Naive B cell (primary cell): Measurements from ENCODE around the gene SYNGAP1. TPM values are rescaled to one million over a fixed set of nuclear protein-coding genes. Genes with fewer than 3 reads are reported as not detected.
A peak's percentile ranks its signal among the peaks of the same experiment; 100 is the strongest.
"Not testable (repeated sequence)": the region's sequence is repeated elsewhere in the genome, so short reads cannot be mapped to it uniquely, and the experiment has no call there.

ENCODE experiments used
- ATAC-seq, 2 donors: fragments of 150-1000 bp; cut with Tn5 transposase; 2 replicates each; pipeline ENCODE4 v1.10.0; 2021; ENCODE audit warnings: low read depth in 2 of 2, mild to moderate bottlenecking in 2 of 2, moderate library complexity in 2 of 2
- DNase-seq: peaks from one replicate; pipeline ENCODE4 v3.0.0; 2022
- H3K27ac Mint-ChIP-seq, 6 donors: one replicate each; pipeline ENCODE4 v1.8.0; 2020 to 2022; ENCODE audit warnings: mild to moderate bottlenecking in 6 of 6, mixed read lengths in 6 of 6, moderate library complexity in 5 of 6, inconsistent platforms in 2 of 6
- H3K27me3 Mint-ChIP-seq, 3 donors: one replicate each; pipeline ENCODE4 v1.8.0; 2021 to 2022; ENCODE audit warnings: mixed read lengths in 3 of 3, mild to moderate bottlenecking in 1 of 3
- H3K36me3 Mint-ChIP-seq, 2 donors: one replicate each; pipeline ENCODE4 v1.8.0; 2020 to 2022; ENCODE audit warnings: mixed read lengths in 2 of 2, inconsistent platforms in 1 of 2, mild to moderate bottlenecking in 1 of 2
- H3K4me1 Mint-ChIP-seq, 3 donors: one replicate each; pipeline ENCODE4 v1.8.0; 2020 to 2022; ENCODE audit warnings: mixed read lengths in 3 of 3, inconsistent platforms in 1 of 3, mild to moderate bottlenecking in 1 of 3, moderate library complexity in 1 of 3
- H3K4me3 Mint-ChIP-seq, 8 donors: one replicate each; pipeline ENCODE4 v1.8.0; 2020 to 2022; ENCODE audit warnings: mild to moderate bottlenecking in 8 of 8, mixed read lengths in 8 of 8, moderate library complexity in 8 of 8, inconsistent platforms in 2 of 8
- H3K9me3 Mint-ChIP-seq, 7 donors: one replicate each; pipeline ENCODE4 v1.8.0; 2020 to 2022; ENCODE audit warnings: mixed read lengths in 7 of 7, mild to moderate bottlenecking in 5 of 7, inconsistent platforms in 2 of 7, moderate library complexity in 1 of 7
- polyA plus RNA-seq, 6 donors: library from polyadenylated mRNA; unstranded; fragments of 300-500 nt; fragmentation: Illumina TruSeq; gene quantifications; one replicate each; pipeline ENCODE4 v1.2.3, GENCODE V29; 2021; ENCODE audit warnings: low read depth in 6 of 6

Gene SYNGAP1
- polyA plus RNA-seq, 6 donors from 2014 or later = 0.25 to 1.9 (median 0.48) TPM; not detected in 1

DNA sequence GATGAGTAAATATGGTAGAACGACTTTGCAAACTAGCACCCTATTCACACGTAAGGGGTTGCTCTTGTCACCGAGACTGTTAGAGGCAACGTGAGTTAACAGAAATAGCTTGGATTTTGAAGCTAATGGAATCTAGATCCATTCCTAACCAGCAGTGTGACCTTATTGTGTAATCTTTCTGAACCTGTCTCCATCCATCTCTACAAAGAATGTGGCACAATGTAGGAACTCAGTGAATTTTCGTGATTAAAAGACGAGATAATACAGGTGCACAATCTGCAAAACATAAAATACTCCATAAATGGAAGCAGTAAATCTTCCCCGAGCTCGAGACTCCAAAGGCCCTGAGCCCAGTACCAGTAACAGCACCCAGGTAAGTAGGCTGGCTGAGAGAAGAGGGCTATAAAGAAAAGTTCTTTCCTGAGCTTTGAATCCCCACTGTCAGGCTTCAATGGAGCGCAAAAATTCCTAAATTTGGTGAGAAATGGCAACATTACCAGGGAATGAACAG is 29.0 kb upstream of the SYNGAP1 start:
- H3K9me3 Mint-ChIP-seq = no peaks in the 10 kb centered on the region
- no peak for ATAC-seq
- H3K4me3 Mint-ChIP-seq = peak overlapping the region; percentile 76 to 93 (median 86)
- H3K27me3 Mint-ChIP-seq = no peaks in the 10 kb centered on the region
- H3K36me3 Mint-ChIP-seq = no peaks in the 10 kb centered on the region
- H3K27ac Mint-ChIP-seq = peak overlapping the region; percentile 91 to 98 (median 98)
- no peak for DNase-seq
- peaks cover 17 to 24% (median 22%) of the 10 kb centered on the region in 3 donors for H3K4me1 Mint-ChIP-seq

- DNase-seq (peak; percentile 99), ATAC-seq (peak; percentile 87 to 94)
- peak within 1 kb of the TSS; percentile 76 to 93 (median 86) for H3K4me3 Mint-ChIP-seq
- H3K27me3 Mint-ChIP-seq = no peaks in the 10 kb centered on the region
- H3K27ac Mint-ChIP-seq = peak within 1 kb of the TSS; percentile 91 to 98 (median 98)
- peaks cover 17 to 24% (median 22%) of the 10 kb centered on the region in 3 donors for H3K4me1 Mint-ChIP-seq
- no peaks in the 10 kb centered on the region for H3K9me3 Mint-ChIP-seq
- H3K36me3 Mint-ChIP-seq = no peaks in the 10 kb centered on the region
Observed at GRCh38 chr6:33391278-33391921, 28.5 kb upstream of the SYNGAP1 start, which contains the start of gene KIFC1. Gene KIFC1 (plus strand): TSS chr6:33391823. CDS start chr6:33391986, 163 bp downstream.

- Mint-ChIP-seq H3K36me3 (no peaks in the 10 kb centered on the region), H3K27ac (peak overlapping the region; percentile 45 to 98 (median 92)), H3K9me3 (no peaks in the 10 kb centered on the region), H3K4me1 (peaks cover 17 to 24% (median 22%) of the 10 kb centered on the region in 3 donors), H3K27me3 (no peaks in the 10 kb centered on the region), H3K4me3 (peak overlapping the region; percentile 76 to 93 (median 86))
- DNase-seq = no peak
- ATAC-seq = no peak
Observed at GRCh38 chr6:33391922-33392594, 27.8 kb upstream of the SYNGAP1 start.

- no peak for ATAC-seq
- Mint-ChIP-seq H3K4me1 (peaks cover 17 to 24% (median 22%) of the 10 kb centered on the region in 3 donors), H3K27ac (peak overlapping the region in 5 of 6 donors; percentile 45 to 98 (median 58)), H3K36me3 (no peaks in the 10 kb centered on the region), H3K9me3 (no peaks in the 10 kb centered on the region), H3K27me3 (no peaks in the 10 kb centered on the region), H3K4me3 (peak overlapping the region; percentile 62 to 93 (median 84))
- DNase-seq = no peak
Observed at GRCh38 chr6:33392595-33392948, 27.3 kb upstream of the SYNGAP1 start.

GRCh38 chr6:33392979-33393378 is 26.9 kb upstream of the SYNGAP1 start:
- Mint-ChIP-seq H3K27ac (peak overlapping the region in 4 of 6 donors; percentile 58 to 98 (median 86)), H3K4me1 (peaks cover 17 to 24% (median 22%) of the 10 kb centered on the region in 3 donors), H3K4me3 (peak overlapping the region in 1 of 8 donors; percentile 93), H3K27me3 (no peaks in the 10 kb centered on the region), H3K9me3 (no peaks in the 10 kb centered on the region), H3K36me3 (no peaks in the 10 kb centered on the region)
- DNase-seq = no peak
- no peak for ATAC-seq

- H3K27me3 Mint-ChIP-seq = no peaks in the 10 kb centered on the region
- peak overlapping the region in 1 of 6 donors; percentile 34 for H3K27ac Mint-ChIP-seq
- ATAC-seq (no peak), DNase-seq (no peak)
- H3K4me3 Mint-ChIP-seq = no peak overlapping the region
- H3K36me3 Mint-ChIP-seq = no peaks in the 10 kb centered on the region
- no peaks in the 10 kb centered on the region for H3K9me3 Mint-ChIP-seq
- peaks cover under 1 to 10% (median 4%) of the 10 kb centered on the region in 3 donors for H3K4me1 Mint-ChIP-seq
Observed at GRCh38 chr6:33397541-33397940, 22.3 kb upstream of the SYNGAP1 start.

DNA sequence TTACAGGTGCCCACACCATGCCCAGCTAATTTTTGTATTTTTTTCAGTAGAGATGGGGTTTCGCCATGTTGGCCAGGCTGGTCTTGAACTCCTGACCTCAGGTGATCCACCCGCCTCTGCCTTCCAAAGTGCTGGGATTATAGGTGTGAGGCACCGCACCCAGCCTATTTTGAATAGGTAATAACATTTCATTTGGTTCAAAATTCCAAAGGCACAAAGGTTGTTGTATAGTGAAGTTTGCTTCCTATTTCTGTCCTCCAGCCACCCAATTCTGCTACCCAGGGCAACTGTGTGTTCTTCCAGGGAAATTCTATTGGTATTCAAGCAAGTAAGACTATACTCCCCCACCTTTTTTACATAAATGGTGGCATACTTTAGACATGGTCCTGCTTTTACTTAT is 21.3 kb upstream of the SYNGAP1 start:
- H3K27me3 Mint-ChIP-seq, H3K9me3 Mint-ChIP-seq, ATAC-seq, H3K36me3 Mint-ChIP-seq, H3K27ac Mint-ChIP-seq, H3K4me1 Mint-ChIP-seq, DNase-seq, H3K4me3 Mint-ChIP-seq: not testable (repeated sequence)

DNA sequence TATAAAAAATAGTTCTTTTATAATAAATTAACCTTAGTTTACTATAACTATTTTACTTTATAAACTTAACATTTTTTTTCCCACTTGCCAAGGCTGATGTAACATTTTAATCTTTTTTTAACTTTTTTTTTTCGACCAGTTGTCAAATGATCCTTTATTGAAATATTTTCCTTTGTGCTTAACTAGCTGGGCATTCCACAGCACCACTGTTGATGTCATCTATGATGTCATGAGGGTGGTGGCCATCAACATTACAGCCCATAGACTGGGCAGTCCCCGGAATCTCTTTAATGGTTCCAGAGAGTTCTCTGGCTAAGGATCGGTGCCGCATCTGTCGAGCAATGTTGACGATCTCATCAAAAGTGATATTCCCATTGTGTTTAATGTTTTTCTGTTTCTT is 20.0 kb upstream of the SYNGAP1 start:
- ATAC-seq, DNase-seq, H3K4me1 Mint-ChIP-seq, H3K27me3 Mint-ChIP-seq, H3K9me3 Mint-ChIP-seq, H3K4me3 Mint-ChIP-seq, H3K36me3 Mint-ChIP-seq: not testable (repeated sequence)
- H3K27ac Mint-ChIP-seq = peak overlapping the region in 1 of 6 donors; percentile 20

GRCh38 chr6:33404884-33405283 is 15.0 kb upstream of the SYNGAP1 start:
- peaks cover 7 to 13% (median 8%) of the 10 kb centered on the region in 3 donors for H3K4me1 Mint-ChIP-seq
- no peaks in the 10 kb centered on the region for H3K36me3 Mint-ChIP-seq
- no peaks in the 10 kb centered on the region for H3K9me3 Mint-ChIP-seq
- H3K27me3 Mint-ChIP-seq = no peaks in the 10 kb centered on the region
- no peak for DNase-seq
- H3K27ac Mint-ChIP-seq = no peak overlapping the region
- no peak overlapping the region for H3K4me3 Mint-ChIP-seq
- ATAC-seq = no peak

GRCh38 chr6:33405386-33405940 is 14.4 kb upstream of the SYNGAP1 start:
- DNase-seq (no peak), ATAC-seq (no peak)
- Mint-ChIP-seq H3K36me3 (no peaks in the 10 kb centered on the region), H3K9me3 (no peaks in the 10 kb centered on the region), H3K4me1 (peaks cover 11 to 14% (median 11%) of the 10 kb centered on the region in 3 donors), H3K27ac (peak overlapping the region in 1 of 6 donors; percentile 39), H3K27me3 (no peaks in the 10 kb centered on the region), H3K4me3 (peak overlapping the region in 1 of 8 donors; percentile 3)

- peaks cover 11 to 14% (median 11%) of the 10 kb centered on the region in 3 donors for H3K4me1 Mint-ChIP-seq
- no peaks in the 10 kb centered on the region for H3K36me3 Mint-ChIP-seq
- DNase-seq (no peak), ATAC-seq (no peak)
- H3K27me3 Mint-ChIP-seq = no peaks in the 10 kb centered on the region
- peak overlapping the region in 1 of 8 donors; percentile 3 for H3K4me3 Mint-ChIP-seq
- no peak overlapping the region for H3K27ac Mint-ChIP-seq
- no peaks in the 10 kb centered on the region for H3K9me3 Mint-ChIP-seq
Observed at GRCh38 chr6:33406126-33406525, 13.7 kb upstream of the SYNGAP1 start.

DNA sequence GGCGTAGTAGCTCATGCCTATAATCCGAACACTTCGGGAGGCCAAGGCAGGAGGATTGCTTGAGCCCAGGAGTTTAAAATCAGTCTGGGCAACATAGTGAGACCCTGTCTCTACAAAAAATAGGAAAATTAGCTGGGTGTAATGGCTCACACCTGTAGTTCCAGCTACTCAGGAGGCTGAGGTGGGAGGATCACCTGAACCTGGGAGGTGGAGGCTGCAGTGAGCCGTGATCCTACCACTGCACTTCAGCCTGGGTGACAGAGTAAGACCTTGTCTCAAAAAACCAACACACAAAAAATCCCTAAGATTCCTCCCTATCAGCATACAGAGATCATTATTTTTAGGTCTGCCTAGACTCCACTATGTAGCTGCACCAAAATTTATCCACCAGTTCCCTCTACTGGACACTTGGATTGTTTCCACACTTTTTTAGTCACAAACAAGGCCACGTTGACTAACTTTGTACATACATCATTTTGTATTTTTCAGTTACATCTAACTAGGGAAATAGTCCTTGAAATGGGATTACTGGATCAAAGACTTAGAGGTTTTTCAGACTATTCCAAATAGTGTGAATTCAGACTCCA is 12.6 kb upstream of the SYNGAP1 start:
- H3K36me3 Mint-ChIP-seq = no peaks in the 10 kb centered on the region
- H3K27ac Mint-ChIP-seq = no peak overlapping the region
- H3K4me3 Mint-ChIP-seq = peak overlapping the region in 1 of 8 donors; percentile 21
- H3K27me3 Mint-ChIP-seq = no peaks in the 10 kb centered on the region
- DNase-seq (no peak), ATAC-seq (no peak)
- H3K9me3 Mint-ChIP-seq = no peaks in the 10 kb centered on the region
- peaks cover 17 to 22% (median 18%) of the 10 kb centered on the region in 3 donors for H3K4me1 Mint-ChIP-seq

- H3K4me3 Mint-ChIP-seq = peak overlapping the region; percentile 80 to 96 (median 90)
- peak overlapping the region; percentile 98 to 99 (median 99) for H3K27ac Mint-ChIP-seq
- DNase-seq (peak; percentile 97), ATAC-seq (peak; percentile 76 to 77)
- no peaks in the 10 kb centered on the region for H3K9me3 Mint-ChIP-seq
- no peaks in the 10 kb centered on the region for H3K27me3 Mint-ChIP-seq
- peaks cover 0 to 20% of the 10 kb centered on the region in 2 donors for H3K36me3 Mint-ChIP-seq
- peaks cover 44 to 51% (median 47%) of the 10 kb centered on the region in 3 donors for H3K4me1 Mint-ChIP-seq
Observed at GRCh38 chr6:33410050-33410710, 9.7 kb upstream of the SYNGAP1 start.
